Measurements from ENCODE around the gene LRMDA.

Gene LRMDA

DNA sequence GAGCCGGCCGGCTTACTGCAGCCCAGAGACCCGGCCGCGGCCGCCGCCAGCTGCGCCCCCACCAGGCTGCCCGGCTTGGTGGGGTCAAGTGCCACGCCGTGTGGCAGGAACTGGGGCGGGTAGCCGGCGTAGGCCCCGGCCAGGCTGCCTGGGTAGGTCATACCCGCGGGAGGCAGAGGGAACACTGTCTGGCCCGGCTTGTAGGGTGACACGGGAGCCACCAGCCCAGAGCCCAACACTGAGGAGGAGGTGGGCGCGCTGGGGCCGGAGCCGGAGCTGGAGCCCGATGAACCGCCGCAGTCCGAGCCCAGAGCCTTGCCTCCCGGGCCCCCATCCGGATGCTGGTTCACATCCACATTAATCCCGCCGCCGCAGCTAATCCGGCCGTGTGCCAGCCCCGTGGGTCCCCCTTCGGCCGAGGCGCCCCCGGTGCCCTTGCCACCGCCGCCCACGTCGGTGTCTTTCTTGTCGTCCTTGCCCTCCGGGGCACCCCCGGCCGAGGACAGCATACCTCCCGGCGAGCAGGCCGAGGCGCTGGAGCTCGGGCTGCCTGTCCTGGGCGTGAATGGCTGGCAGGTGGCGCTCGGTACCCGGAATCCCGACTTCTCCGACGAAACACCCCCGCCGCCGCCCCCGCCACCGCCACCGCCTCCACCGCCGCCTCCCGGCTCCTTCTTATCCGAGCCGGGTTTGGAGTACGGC, 31.8 kb upstream of the LRMDA start:
- H3K27ac ChIP-seq = peak overlapping the region; percentile 96
- TF ChIP-seq, protein P1, sequence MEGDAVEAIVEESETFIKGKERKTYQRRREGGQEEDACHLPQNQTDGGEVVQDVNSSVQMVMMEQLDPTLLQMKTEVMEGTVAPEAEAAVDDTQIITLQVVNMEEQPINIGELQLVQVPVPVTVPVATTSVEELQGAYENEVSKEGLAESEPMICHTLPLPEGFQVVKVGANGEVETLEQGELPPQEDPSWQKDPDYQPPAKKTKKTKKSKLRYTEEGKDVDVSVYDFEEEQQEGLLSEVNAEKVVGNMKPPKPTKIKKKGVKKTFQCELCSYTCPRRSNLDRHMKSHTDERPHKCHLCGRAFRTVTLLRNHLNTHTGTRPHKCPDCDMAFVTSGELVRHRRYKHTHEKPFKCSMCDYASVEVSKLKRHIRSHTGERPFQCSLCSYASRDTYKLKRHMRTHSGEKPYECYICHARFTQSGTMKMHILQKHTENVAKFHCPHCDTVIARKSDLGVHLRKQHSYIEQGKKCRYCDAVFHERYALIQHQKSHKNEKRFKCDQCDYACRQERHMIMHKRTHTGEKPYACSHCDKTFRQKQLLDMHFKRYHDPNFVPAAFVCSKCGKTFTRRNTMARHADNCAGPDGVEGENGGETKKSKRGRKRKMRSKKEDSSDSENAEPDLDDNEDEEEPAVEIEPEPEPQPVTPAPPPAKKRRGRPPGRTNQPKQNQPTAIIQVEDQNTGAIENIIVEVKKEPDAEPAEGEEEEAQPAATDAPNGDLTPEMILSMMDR (conservative IDR thresholded peaks at IDR 0.05) = peak; percentile 75

DNA sequence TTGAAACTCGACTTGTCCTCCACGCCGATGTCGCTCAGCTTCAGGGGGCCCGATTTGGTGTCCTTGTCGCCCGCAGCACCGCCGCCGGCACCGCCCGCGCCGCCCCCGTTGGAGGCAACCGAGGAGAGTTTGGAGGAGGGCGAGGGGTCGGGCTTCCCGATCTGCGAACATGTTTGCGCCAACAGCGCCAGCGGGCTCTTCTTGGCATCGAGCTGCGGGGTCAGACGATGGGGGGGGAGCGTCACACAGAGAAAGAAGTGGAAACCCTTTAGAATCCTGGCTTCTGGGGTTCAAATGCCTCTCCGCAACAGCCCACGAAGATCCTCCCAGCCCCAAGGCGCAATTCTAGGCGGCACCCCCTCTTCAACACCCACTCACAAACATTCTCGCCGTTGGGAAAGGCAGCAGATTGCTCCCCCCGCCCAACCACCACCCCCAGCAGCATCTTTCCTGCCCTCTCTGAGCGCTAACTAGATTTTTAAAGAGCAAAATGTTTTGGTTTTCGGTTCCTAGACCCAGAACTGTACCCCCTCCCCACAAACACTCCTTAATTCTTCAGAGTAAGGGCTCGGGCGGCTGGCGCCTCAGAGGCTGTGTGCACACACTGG, 31.2 kb upstream of the LRMDA start:
- peak overlapping the region; percentile 96 for H3K27ac ChIP-seq
- TF ChIP-seq, protein P1 (conservative IDR thresholded peaks at IDR 0.05) = peak; percentile 20

DNA sequence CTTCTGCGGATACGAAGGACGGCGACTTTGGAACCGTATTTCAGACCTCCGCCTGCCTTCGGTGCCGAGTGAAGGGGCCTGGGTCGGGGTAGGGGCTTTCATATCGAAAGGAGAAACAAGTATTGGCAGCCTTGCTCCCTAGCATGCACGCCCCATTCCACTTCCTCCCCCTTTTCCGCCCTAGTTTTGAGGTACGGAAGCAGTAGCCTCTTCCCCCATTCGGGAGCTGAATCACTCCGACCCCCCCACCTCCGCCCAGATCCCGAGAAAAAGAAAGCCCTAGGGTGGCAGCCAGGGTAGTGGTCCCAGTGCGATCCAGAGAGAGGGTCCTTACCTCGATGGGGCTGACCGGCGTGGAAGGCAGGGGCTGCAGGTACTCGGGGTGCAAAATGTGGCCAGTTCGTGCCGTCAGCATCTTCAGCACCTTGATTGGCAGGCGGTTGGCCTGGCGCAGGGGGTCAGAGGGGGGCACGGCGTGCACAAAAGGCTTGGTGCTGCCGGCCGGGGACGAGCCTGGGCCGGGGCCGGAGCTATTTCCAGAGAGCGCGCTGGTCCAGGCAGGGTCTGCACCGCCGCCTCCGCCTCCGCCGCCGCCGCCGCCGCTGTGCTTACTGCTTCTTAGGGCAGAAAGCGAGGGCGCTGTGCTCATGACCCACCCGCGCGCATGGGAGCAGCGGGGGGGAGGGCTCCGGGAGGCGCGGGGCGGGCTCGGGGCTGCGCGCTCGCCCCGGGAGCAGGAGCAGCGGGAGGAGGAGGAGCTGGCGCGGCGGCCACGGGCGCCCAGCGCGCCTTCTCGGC, 30.5 kb upstream of the LRMDA start:
- peak overlapping the region; percentile 96 for H3K27ac ChIP-seq
- TF ChIP-seq, protein P1 (conservative IDR thresholded peaks at IDR 0.05) = no peak

DNA sequence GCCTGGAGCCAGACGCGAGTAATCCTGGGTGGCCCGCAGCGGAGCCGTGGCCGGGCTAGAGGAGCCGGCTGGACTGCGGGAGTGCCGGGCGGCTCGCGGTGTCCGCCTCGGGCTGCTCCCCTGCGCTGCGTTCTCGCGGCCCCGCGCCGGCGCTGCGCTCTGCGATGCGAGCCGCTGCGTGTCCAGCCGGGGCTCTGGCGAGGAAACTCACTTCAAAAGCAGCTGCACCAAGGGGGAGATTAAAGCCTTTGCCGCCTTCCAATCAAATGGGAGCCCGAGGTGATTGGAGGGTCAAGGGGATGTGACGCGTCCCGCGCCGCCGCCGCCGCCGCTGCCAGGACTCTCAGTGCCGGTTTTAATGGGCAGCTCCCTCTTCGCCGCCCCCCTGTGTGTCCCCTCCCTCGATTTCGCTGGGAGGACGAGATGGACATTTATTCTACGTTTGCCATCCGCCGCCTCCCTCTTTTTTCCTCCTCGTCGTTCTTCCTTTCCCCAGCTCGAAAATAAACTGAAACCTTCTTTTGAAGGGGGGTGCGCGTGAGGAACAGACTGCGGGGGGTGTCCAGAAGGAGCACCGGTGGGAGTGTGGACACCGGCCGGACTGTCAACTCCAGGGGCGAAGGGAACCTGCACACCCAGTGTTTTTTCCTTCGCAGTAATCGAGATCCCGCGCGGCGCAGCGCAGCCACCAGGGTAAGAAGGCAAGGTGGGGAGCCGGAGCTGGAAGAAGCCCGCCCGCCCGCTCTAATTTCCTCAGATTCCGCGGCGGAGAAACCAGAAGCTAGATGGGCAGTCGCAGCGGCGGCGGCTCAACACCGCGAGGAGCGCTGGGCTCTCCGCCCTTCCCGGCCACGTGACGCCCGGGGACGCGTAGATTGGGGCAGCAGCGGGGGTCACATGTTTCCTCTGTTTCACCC, 29.6 kb upstream of the LRMDA start, which contains the start of gene ZNF503:
ZNF503 (minus strand) TSS at position 196 of the 917 bp plus-strand sequence. CDS start 345 bp downstream, outside the sequence.
- TF ChIP-seq, protein P1 (conservative IDR thresholded peaks at IDR 0.05) = no peak
- peak within 1 kb of the TSS; percentile 96 for H3K27ac ChIP-seq

DNA sequence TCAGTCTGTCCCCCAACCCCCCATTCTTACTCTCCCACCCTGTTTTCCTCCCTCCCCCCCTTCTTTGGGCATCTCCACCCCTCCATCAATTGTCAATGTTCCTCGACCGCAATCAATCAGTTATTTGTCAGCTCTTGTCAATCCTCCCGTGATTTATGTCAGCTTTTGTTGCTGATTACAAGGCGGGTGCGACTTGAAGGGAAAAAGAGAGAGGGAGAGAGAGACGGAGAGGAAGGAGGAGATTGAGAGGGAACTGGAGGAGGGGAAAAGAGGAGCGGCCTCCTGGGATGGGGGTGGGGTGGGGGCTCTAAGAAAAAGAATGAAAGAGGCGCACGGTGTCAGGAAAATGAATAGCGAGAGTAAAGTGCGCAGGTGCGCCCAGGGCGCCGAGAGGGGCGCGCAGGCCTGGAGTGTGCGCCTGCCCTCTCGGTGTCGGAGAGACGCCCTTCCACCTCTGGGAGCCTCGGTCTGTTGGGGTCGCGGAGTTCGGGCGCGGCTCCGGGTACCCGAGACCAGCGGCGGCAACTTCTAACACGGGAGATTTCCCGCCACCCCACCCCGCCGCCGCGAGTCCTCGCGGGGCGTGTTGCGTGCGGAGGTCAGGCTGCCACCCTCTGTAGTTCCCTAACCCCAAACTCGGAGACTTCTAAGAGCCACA, 28.8 kb upstream of the LRMDA start:
- TF ChIP-seq, protein P1 (conservative IDR thresholded peaks at IDR 0.05) = no peak

DNA sequence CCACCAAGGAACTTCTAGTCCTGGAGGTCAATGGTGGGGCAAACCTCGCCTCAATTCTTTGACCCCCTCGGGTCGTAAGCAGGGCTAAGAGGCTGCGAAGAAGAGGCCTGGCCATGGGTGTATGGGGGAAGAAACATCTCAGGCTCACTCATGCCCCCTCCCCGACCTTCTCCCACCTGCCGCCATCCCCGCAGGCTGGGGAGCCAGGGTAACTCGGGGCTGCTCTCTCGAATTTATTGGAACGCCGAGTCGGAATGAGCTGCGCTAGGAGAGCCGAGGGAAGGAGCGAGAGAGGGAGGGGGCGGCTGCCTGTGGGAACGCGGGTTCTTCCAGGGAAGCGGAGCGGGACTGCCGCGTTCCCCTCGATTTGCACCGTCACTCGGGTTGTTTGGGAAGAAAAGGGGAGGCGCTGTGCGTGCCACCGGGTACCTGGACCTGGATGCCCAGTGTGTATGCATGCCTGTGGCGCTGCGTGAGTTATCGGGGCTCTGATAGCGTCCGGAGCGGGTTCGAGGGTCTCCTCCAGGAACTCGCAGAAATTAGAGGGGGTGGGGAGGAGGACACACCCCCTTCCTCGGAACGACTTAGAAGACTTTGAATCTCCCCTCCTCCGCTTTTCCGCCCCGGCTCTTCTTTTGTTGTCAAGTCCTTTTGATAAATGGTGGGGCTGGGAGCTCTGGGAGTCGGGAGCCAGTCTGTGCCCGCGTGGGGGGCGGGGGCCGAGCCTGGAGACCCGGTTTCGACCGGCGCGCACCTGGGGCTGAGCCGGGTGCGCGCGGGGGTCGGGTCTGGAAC, 28.1 kb upstream of the LRMDA start:
- TF ChIP-seq, protein P1 (conservative IDR thresholded peaks at IDR 0.05) = no peak
- H3K27ac ChIP-seq = peak overlapping the region; percentile 96

More for the DNA sequence above, 28.8 kb upstream of the LRMDA start:
- peak overlapping the region; percentile 96 for H3K27ac ChIP-seq

Data from VCaP (cell line).